ENCODE results near the gene PGLYRP1. TPM values are rescaled to one million over a fixed set of nuclear protein-coding genes. Genes with fewer than 3 reads are reported as not detected.

Gene PGLYRP1
- total RNA-seq: not detected

- Mint-ChIP-seq H3K4me3 (no peak within 1 kb of the TSS), H3K9me3 (no peaks in the 10 kb centered on the region), H3K4me1 (peaks cover 11% of the 10 kb centered on the region), H3K36me3 (ENCODE audit: low read depth) (no peaks in the 10 kb centered on the region), H3K27me3 (peaks cover 24% of the 10 kb centered on the region), H3K27ac (no peak within 1 kb of the TSS)
- ChIA-PET CTCF (no interaction called here), POLR2A (no interaction called here)
- DNase-seq: no peak
These were observed at the start of gene PGLYRP1 for GRCh38 chr19:46022431-46023310. Gene PGLYRP1, minus strand, starts transcription at chr19:46023053. Its CDS starts 32 bp downstream, at chr19:46023021.

DNA sequence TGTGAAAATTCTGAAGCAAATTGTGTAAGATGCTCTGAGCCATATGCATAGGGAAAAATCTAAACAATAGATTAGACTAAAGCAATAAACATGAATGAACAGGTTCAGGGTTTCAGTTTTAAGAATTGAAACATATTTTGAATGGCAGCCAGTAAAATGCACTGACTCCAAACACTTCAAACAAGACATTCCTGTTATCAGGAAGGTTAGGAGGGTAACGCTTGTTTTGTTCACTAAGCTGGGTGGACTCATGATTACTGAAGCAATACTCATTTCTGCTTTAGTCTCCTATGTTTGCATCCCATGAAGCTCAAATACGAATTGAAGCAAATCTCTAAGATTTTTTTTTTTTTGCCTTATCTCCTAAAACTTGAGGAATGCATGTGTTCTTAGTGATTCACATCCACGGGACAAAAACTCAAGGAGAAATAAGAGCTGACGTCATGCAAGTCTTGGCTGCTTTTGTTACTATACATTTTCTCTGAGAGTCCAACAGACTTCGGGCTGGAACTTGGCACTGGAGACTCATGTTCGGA is 47.0 kb upstream of the PGLYRP1 start:
- H3K4me3 Mint-ChIP-seq: no peak overlapping the region
- DNase-seq: no peak
- ChIA-PET POLR2A (no interaction called here), CTCF (interaction anchor here (0.6 kb wide), 1 partner anchor 315 kb away, joined by 3 read pairs; no protein-coding TSS in a partner anchor)
- H3K4me1 Mint-ChIP-seq: no peaks in the 10 kb centered on the region
- no peak overlapping the region for H3K27ac Mint-ChIP-seq
- H3K36me3 Mint-ChIP-seq (ENCODE audit: low read depth): no peaks in the 10 kb centered on the region
- peaks cover 73% of the 10 kb centered on the region for H3K27me3 Mint-ChIP-seq
- H3K9me3 Mint-ChIP-seq: no peaks in the 10 kb centered on the region

- Mint-ChIP-seq H3K9me3 (no peaks in the 10 kb centered on the region), H3K4me3 (no peak overlapping the region), H3K4me1 (no peaks in the 10 kb centered on the region), H3K27ac (no peak overlapping the region), H3K36me3 (ENCODE audit: low read depth) (no peaks in the 10 kb centered on the region), H3K27me3 (peaks cover 70% of the 10 kb centered on the region)
- no peak for DNase-seq
- ChIA-PET POLR2A (no interaction called here), CTCF (no interaction called here)
These were observed 45.7 kb upstream of the PGLYRP1 start for GRCh38 chr19:46068345-46069258.

DNA sequence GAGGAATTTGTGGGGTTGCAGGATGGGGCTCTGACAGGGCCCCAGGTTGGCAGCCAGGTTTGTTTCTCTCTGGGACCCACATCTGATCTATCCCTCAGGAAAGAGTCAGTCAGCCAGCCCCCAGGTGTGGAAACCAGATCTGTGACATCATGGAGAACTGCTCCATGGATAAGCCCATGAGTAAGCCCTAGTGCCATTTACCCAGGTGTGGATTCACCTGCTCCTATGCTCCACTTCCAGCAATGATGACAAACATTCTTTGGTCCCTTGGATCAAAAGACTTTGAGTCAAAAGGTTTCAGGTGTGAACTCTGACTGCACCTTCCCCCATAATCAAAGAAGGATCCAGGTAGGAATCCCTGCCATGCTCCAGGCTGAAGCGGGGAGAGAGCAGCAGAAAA is 44.8 kb upstream of the PGLYRP1 start:
- Mint-ChIP-seq H3K4me1 (no peaks in the 10 kb centered on the region), H3K27ac (no peak overlapping the region), H3K36me3 (ENCODE audit: low read depth) (no peaks in the 10 kb centered on the region), H3K4me3 (no peak overlapping the region), H3K9me3 (no peaks in the 10 kb centered on the region), H3K27me3 (peaks cover 68% of the 10 kb centered on the region)
- ChIA-PET POLR2A (no interaction called here), CTCF (no interaction called here)
- DNase-seq: no peak

- no peaks in the 10 kb centered on the region for H3K9me3 Mint-ChIP-seq
- DNase-seq: no peak
- no peaks in the 10 kb centered on the region for H3K4me1 Mint-ChIP-seq
- no peak overlapping the region for H3K4me3 Mint-ChIP-seq
- CTCF ChIA-PET: no interaction called here
- POLR2A ChIA-PET: no interaction called here
- H3K27me3 Mint-ChIP-seq: peaks cover 67% of the 10 kb centered on the region
- no peaks in the 10 kb centered on the region for H3K36me3 Mint-ChIP-seq (ENCODE audit: low read depth)
- no peak overlapping the region for H3K27ac Mint-ChIP-seq
These were observed 43.6 kb upstream of the PGLYRP1 start for GRCh38 chr19:46066471-46066870.

- DNase-seq: no peak
- no peak overlapping the region for H3K27ac Mint-ChIP-seq
- ChIA-PET POLR2A (no interaction called here), CTCF (no interaction called here)
- no peaks in the 10 kb centered on the region for H3K36me3 Mint-ChIP-seq (ENCODE audit: low read depth)
- peaks cover 58% of the 10 kb centered on the region for H3K27me3 Mint-ChIP-seq
- no peaks in the 10 kb centered on the region for H3K4me1 Mint-ChIP-seq
- H3K4me3 Mint-ChIP-seq: no peak overlapping the region
- H3K9me3 Mint-ChIP-seq: no peaks in the 10 kb centered on the region
These were observed 42.7 kb upstream of the PGLYRP1 start for GRCh38 chr19:46065486-46066071.

DNA sequence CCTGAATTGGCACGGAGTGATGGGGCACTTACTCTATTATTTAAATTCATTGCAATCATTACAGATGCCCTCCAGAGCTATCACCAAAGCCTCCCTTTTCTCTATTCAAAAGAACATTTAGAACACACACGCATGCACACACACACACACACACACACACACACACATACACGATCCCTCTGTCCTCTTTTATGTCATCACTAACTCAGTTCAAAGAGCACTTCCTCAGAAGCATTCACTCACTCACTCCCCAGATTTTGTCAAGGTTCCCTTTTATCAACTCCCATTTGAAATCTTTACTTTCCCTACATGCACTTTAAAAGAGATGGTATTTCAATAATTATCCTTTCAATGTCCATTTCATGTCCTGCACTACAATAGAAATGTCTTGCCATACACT is 40.3 kb upstream of the PGLYRP1 start:
- Mint-ChIP-seq H3K4me1 (no peaks in the 10 kb centered on the region), H3K36me3 (ENCODE audit: low read depth) (no peaks in the 10 kb centered on the region), H3K27ac (no peak overlapping the region), H3K4me3 (no peak overlapping the region), H3K27me3 (peaks cover 52% of the 10 kb centered on the region), H3K9me3 (peaks cover 16% of the 10 kb centered on the region)
- ChIA-PET POLR2A (no interaction called here), CTCF (interaction anchor here (0.7 kb wide), 1 partner anchor 74 kb away, joined by 3 read pairs; no protein-coding TSS in a partner anchor)
- no peak for DNase-seq

GRCh38 chr19:46060012-46060411 is 37.2 kb upstream of the PGLYRP1 start:
- no peaks in the 10 kb centered on the region for H3K36me3 Mint-ChIP-seq (ENCODE audit: low read depth)

DNA sequence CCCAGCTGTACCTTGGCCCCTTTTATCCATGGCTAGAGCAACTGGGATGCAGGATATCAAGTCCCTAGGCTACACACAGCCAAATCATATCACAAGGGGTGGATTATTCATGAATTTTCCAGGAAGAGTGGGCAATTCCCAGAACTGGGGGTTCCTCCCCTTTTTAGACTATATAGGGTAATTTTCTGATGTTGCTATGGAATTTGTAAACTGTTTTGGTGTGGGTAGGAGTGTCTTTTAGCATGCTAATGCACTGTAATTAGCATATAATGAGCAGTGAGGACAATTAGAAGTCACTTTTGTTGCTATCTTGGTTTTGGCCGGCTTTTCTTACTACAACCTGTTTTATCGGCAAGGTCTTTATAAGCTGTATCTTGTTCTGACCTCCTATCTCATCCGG is 35.9 kb upstream of the PGLYRP1 start:
- DNase-seq: no peak
- CTCF ChIA-PET: no interaction called here
- H3K4me3 Mint-ChIP-seq: no peak overlapping the region
- POLR2A ChIA-PET: no interaction called here
- H3K27ac Mint-ChIP-seq: no peak overlapping the region
- H3K36me3 Mint-ChIP-seq (ENCODE audit: low read depth): no peaks in the 10 kb centered on the region
- H3K9me3 Mint-ChIP-seq: peaks cover 16% of the 10 kb centered on the region
- H3K27me3 Mint-ChIP-seq: peaks cover 49% of the 10 kb centered on the region
- no peaks in the 10 kb centered on the region for H3K4me1 Mint-ChIP-seq

More at GRCh38 chr19:46060012-46060411, 37.2 kb upstream of the PGLYRP1 start:
- peaks cover 16% of the 10 kb centered on the region for H3K9me3 Mint-ChIP-seq
- no peaks in the 10 kb centered on the region for H3K4me1 Mint-ChIP-seq
- DNase-seq: no peak
- ChIA-PET CTCF (no interaction called here), POLR2A (no interaction called here)
- H3K27me3 Mint-ChIP-seq: peaks cover 46% of the 10 kb centered on the region
- no peak overlapping the region for H3K4me3 Mint-ChIP-seq
- no peak overlapping the region for H3K27ac Mint-ChIP-seq

DNA sequence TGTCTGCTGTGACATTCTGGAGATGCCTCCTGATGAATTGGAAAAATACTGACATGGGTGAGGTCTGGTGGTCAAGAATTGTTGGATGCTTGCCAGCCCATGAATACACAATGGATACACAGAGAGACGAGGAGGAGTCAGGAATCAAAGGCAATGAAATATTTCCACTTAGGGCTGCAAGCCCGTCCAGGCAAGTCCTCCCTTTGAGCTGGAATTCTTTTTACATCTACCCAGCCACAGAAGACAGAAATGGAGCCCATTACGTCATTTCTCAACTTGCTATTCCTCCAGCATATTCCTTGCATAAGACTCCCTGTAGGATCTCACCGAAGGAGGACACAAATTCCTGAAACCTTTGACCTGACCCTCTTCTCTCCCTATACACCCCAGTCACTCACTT is 33.7 kb upstream of the PGLYRP1 start:
- no peaks in the 10 kb centered on the region for H3K36me3 Mint-ChIP-seq (ENCODE audit: low read depth)
- no peak for DNase-seq
- H3K9me3 Mint-ChIP-seq: peaks cover 16% of the 10 kb centered on the region
- H3K27me3 Mint-ChIP-seq: peaks cover 49% of the 10 kb centered on the region
- no peak overlapping the region for H3K27ac Mint-ChIP-seq
- no peak overlapping the region for H3K4me3 Mint-ChIP-seq
- ChIA-PET POLR2A (no interaction called here), CTCF (no interaction called here)
- H3K4me1 Mint-ChIP-seq: no peaks in the 10 kb centered on the region

- Mint-ChIP-seq H3K27ac (no peak overlapping the region), H3K27me3 (peaks cover 63% of the 10 kb centered on the region), H3K9me3 (no peaks in the 10 kb centered on the region), H3K36me3 (ENCODE audit: low read depth) (no peaks in the 10 kb centered on the region), H3K4me3 (no peak overlapping the region), H3K4me1 (no peaks in the 10 kb centered on the region)
- CTCF ChIA-PET: interaction anchor here (1.1 kb wide), 1 partner anchor 343 kb away, joined by 3 read pairs; no protein-coding TSS in a partner anchor
- POLR2A ChIA-PET: no interaction called here
- DNase-seq: no peak
These were observed 30.0 kb upstream of the PGLYRP1 start for GRCh38 chr19:46052896-46053295.

- no peaks in the 10 kb centered on the region for H3K9me3 Mint-ChIP-seq
- ChIA-PET CTCF (interaction anchor here (2.5 kb wide), 1 partner anchor 21 kb away, joined by 12 read pairs; no protein-coding TSS in a partner anchor), POLR2A (no interaction called here)
- DNase-seq: no peak
- H3K4me1 Mint-ChIP-seq: no peaks in the 10 kb centered on the region
- H3K27ac Mint-ChIP-seq: no peak overlapping the region
- H3K4me3 Mint-ChIP-seq: no peak overlapping the region
- H3K27me3 Mint-ChIP-seq: peaks cover 73% of the 10 kb centered on the region
- no peaks in the 10 kb centered on the region for H3K36me3 Mint-ChIP-seq (ENCODE audit: low read depth)
These were observed 26.7 kb upstream of the PGLYRP1 start for GRCh38 chr19:46049597-46049996.

- POLR2A ChIA-PET: no interaction called here
- H3K27me3 Mint-ChIP-seq: peaks cover 73% of the 10 kb centered on the region
- peaks cover 5% of the 10 kb centered on the region for H3K9me3 Mint-ChIP-seq
- CTCF ChIA-PET: no interaction called here
- H3K4me1 Mint-ChIP-seq: no peaks in the 10 kb centered on the region
- peaks cover 2% of the 10 kb centered on the region for H3K36me3 Mint-ChIP-seq (ENCODE audit: low read depth)
- no peak for DNase-seq
- H3K4me3 Mint-ChIP-seq: no peak overlapping the region
- H3K27ac Mint-ChIP-seq: no peak overlapping the region
These were observed 20.7 kb upstream of the PGLYRP1 start for GRCh38 chr19:46043519-46043918.

All from activated CD4-positive, alpha-beta memory T cell treated with anti-CD3 and anti-CD28 coated beads, Interleukin-2, amount 10 ng/mL, durations not matched to agents 7 days and 5 days (primary cell).